ENCODE results near the gene CA12. TPM values are rescaled to one million over a fixed set of nuclear protein-coding genes. Genes with fewer than 3 reads are reported as not detected.

Gene CA12
- total RNA-seq, 1 donor from 2014 or later, result 0.36 TPM

DNA sequence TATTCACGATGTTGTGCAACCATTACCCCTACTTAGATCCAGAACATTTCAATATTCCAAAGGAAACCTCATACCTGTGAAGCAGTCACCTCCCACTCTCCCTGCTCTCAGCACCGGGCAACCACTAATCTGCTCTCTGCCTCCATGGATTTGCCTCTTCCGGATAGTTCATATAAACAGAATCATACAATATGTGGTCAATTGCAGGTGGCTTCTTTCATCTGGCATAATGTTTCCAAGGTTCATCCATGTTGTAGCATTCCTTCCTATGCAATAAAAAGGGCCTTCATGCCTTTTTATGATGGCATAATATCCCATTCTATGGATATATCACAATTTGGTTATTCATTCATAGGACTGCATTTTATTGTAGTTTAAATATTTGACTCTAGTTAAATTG is 23.9 kb downstream of the CA12 start:
- H3K36me3 Mint-ChIP-seq (ENCODE audit: low read depth), result no peaks in the 10 kb centered on the region
- no peak for DNase-seq (ENCODE audit: low spot score)
- H3K4me3 Mint-ChIP-seq, result no peak overlapping the region
- H3K27me3 Mint-ChIP-seq (ENCODE audit: insufficient read depth), result peaks cover 11% of the 10 kb centered on the region
- intact Hi-C loops (cut with micrococcal nuclease), result no loop called here
- no peaks in the 10 kb centered on the region for H3K9me3 Mint-ChIP-seq
- no peak overlapping the region for H3K27ac Mint-ChIP-seq
- H3K4me1 Mint-ChIP-seq (ENCODE audit: low read depth), result no peaks in the 10 kb centered on the region

DNA sequence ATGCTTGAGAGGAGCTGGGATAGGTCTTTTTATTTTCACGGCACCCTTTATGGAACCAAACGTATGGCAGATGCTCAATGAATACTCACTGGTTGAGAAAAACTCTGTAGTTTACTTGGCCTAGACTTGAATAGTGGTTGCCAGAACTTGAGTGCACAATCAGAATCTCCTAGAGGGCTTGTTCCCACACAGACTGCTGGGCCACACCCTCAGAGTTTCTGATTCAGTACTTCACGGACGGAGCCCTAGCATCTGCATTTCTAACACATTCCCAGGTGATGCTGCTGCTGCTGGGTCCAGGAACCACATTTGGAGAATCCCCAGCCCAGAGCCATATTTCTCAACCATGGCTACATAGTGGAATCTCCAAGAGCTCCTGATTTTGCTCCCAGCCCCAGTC is 24.6 kb downstream of the CA12 start:
- intact Hi-C loops (cut with micrococcal nuclease), result no loop called here
- Mint-ChIP-seq H3K27ac (no peak overlapping the region), H3K36me3 (ENCODE audit: low read depth) (no peaks in the 10 kb centered on the region), H3K4me3 (no peak overlapping the region), H3K9me3 (no peaks in the 10 kb centered on the region), H3K27me3 (ENCODE audit: insufficient read depth) (peaks cover 13% of the 10 kb centered on the region), H3K4me1 (ENCODE audit: low read depth) (no peaks in the 10 kb centered on the region)
- no peak for DNase-seq (ENCODE audit: low spot score)

DNA sequence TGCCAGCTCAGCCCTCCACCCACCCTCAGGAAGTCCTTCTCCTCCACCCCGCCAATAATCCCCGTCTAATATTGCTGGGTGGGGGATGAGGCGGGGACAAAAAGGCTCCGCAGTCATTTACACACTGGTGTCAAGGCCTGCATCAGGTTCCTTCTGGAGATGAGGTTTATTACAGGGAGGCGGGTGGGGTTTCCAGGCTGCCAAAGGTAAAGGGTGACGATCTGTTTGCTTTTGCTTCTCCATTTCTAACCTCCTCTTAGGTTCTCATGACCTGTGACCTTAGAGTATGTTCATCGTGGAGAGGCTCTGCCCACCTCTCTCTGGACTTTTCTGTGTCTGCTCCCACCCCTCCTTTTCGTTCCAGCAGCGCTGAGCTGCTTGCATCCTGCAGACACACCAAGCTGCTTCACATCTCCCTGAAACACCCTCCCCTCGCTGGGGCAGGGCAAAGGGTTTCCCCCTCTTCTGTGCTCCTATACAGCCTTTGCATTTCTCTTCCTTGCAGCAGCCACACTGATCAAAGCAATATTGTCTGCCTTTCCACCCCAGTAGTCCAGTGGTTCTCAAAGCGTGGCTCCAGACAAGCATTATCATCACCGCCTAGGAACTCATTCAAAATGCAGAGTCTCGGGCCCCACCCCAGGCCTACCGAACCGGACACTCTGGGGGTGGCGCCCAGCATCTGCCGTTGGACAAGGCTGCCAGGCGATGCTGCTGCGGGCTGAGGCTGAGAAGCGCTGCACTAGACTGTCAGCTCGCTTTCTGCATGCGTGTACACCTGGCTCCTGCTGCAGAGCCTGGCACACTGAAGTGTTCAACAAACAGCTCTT is 26.6 kb downstream of the CA12 start:
- peaks cover 12% of the 10 kb centered on the region for H3K27me3 Mint-ChIP-seq (ENCODE audit: insufficient read depth)
- no peak overlapping the region for H3K4me3 Mint-ChIP-seq
- H3K36me3 Mint-ChIP-seq (ENCODE audit: low read depth), result no peaks in the 10 kb centered on the region
- intact Hi-C loops (cut with micrococcal nuclease), result no loop called here
- no peak overlapping the region for H3K27ac Mint-ChIP-seq
- H3K4me1 Mint-ChIP-seq (ENCODE audit: low read depth), result no peaks in the 10 kb centered on the region
- DNase-seq (ENCODE audit: low spot score), result no peak
- no peaks in the 10 kb centered on the region for H3K9me3 Mint-ChIP-seq

DNA sequence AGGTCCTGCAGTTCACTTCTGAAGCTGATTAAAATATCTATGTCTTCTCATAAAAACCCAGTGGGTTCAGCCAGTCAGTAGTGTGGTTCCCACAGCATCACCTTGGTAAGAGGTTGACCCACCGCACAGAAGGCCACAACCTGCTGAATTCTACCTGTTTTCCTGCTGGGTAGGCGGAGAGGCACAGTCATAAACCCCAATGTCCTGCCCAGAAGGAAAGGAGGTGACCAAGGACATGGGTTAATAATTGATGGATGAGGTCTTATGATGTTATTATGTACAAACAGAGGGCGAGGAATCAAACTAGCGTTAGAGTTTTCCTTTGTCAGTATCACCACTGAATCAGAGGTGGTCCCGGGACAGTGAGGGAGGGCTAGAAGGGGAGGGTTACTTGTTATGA is 27.8 kb downstream of the CA12 start:
- no peaks in the 10 kb centered on the region for H3K36me3 Mint-ChIP-seq (ENCODE audit: low read depth)
- no peaks in the 10 kb centered on the region for H3K4me1 Mint-ChIP-seq (ENCODE audit: low read depth)
- DNase-seq (ENCODE audit: low spot score), result no peak
- H3K9me3 Mint-ChIP-seq, result no peaks in the 10 kb centered on the region
- H3K4me3 Mint-ChIP-seq, result no peak overlapping the region
- peaks cover 6% of the 10 kb centered on the region for H3K27me3 Mint-ChIP-seq (ENCODE audit: insufficient read depth)
- H3K27ac Mint-ChIP-seq, result no peak overlapping the region
- intact Hi-C loops (cut with micrococcal nuclease), result no loop called here

DNA sequence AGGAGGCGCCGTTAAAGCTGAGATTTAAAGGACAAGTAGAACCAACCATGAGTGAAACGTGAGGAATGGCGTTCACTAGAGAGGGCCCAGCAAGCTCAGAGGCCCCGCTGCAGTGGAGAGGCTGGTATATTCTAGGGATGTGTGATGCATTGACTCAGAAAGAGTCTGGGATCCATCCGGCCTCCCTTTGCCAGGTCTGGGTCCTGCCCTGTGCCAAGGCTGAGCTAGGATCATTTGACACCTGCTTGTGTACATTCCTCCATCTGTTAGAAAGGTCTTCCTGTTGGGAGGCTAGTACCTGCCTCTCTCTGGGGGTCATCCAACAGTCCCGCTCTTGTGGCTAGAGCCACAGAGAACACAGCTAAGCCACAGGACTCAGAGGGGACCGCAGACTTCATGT is 28.4 kb downstream of the CA12 start:
- no peak overlapping the region for H3K27ac Mint-ChIP-seq
- no peak overlapping the region for H3K4me3 Mint-ChIP-seq
- H3K27me3 Mint-ChIP-seq (ENCODE audit: insufficient read depth), result peaks cover 5% of the 10 kb centered on the region
- no peak for DNase-seq (ENCODE audit: low spot score)
- H3K4me1 Mint-ChIP-seq (ENCODE audit: low read depth), result no peaks in the 10 kb centered on the region
- H3K9me3 Mint-ChIP-seq, result no peaks in the 10 kb centered on the region
- intact Hi-C loops (cut with micrococcal nuclease), result no loop called here
- no peaks in the 10 kb centered on the region for H3K36me3 Mint-ChIP-seq (ENCODE audit: low read depth)

DNA sequence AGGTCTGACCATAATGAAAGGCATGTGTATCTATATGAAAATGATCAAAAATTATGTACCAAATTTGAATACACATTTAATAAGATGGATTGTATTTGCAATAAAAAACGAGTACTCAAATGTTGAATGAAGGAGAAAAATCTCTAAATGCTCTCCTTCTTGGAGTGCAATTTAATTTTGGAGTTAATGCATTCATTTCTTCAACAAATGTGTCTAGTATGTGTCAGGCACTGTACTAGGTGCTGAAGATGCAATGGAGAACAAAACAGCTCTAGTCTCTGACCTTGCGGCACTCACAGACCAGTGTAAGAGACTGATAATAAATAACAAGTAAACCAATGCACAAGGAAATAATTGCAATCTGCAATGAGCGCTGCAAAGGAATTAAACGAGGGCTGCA is 28.8 kb downstream of the CA12 start:
- Mint-ChIP-seq H3K36me3 (ENCODE audit: low read depth) (no peaks in the 10 kb centered on the region), H3K9me3 (no peaks in the 10 kb centered on the region), H3K4me3 (no peak overlapping the region), H3K27me3 (ENCODE audit: insufficient read depth) (peaks cover 5% of the 10 kb centered on the region), H3K4me1 (ENCODE audit: low read depth) (no peaks in the 10 kb centered on the region), H3K27ac (no peak overlapping the region)
- intact Hi-C loops (cut with micrococcal nuclease), result no loop called here
- no peak for DNase-seq (ENCODE audit: low spot score)

DNA sequence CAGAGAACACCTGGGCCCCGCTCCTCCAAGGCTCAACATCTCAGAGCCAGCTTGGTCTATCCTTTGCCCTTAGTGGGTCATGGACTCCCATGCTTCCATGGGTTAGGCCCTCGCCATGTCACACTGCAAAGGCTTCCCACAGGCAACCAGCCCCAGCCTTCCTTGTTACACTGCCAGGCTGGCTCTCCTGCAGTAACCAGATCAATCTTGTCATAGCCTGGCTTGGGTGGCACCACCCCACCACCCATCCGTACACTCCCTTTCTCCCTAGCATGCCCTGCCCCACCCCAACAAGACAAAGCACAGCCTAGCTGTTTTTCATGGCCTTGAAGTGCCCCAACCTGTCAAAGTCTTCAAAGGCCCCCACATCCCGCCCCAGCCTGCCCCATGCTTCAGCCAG is 30.5 kb downstream of the CA12 start:
- Mint-ChIP-seq H3K27me3 (ENCODE audit: insufficient read depth) (peaks cover 5% of the 10 kb centered on the region), H3K27ac (no peak overlapping the region), H3K4me1 (ENCODE audit: low read depth) (no peaks in the 10 kb centered on the region), H3K36me3 (ENCODE audit: low read depth) (no peaks in the 10 kb centered on the region), H3K9me3 (no peaks in the 10 kb centered on the region), H3K4me3 (no peak overlapping the region)
- DNase-seq (ENCODE audit: low spot score), result no peak
- intact Hi-C loops (cut with micrococcal nuclease), result no loop called here

DNA sequence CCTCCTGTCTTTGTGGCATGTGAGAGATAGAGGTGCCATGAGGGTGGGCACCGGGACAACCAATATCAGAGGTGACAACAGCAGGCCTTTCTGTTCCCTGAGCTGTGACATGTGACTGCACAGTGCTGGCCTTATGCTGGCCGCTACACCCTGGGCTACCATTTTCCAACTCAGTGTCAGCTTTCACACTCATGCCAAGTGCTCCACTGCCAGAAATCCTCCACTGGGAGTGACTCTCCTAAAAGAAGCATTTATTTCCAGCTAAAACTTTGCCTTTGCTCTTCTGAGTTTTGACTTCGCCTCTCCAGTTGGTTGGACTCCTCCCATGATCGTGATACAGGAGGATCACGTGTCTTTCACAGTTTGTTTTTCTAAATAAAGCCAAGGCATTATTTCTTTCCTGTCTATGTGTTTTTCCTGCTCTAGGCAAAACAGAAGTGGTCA is 31.4 kb downstream of the CA12 start:
- H3K36me3 Mint-ChIP-seq (ENCODE audit: low read depth), result no peaks in the 10 kb centered on the region
- no peak overlapping the region for H3K4me3 Mint-ChIP-seq
- no peak overlapping the region for H3K27ac Mint-ChIP-seq
- peaks cover 5% of the 10 kb centered on the region for H3K27me3 Mint-ChIP-seq (ENCODE audit: insufficient read depth)
- no peaks in the 10 kb centered on the region for H3K9me3 Mint-ChIP-seq
- intact Hi-C loops (cut with micrococcal nuclease), result no loop called here
- DNase-seq (ENCODE audit: low spot score), result no peak
- no peaks in the 10 kb centered on the region for H3K4me1 Mint-ChIP-seq (ENCODE audit: low read depth)

DNA sequence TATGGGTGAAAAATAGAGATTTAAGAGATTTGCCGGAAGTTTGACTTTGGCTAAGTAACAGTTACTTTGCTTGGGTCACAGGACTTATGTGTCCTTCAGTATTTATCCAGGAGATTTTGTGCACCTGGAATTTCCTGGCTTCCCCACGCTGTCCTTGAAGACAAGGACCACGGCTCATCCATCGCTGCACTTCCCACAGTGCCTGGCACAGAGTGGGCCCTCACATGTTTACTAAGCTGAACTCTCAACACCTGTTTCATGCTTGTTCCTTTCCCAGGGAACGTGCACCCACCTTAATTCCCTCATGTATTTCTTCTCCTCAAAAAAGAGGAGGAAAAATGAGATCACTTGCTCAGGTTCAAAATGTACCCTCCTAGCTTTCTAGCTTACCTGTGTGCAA is 32.0 kb downstream of the CA12 start:
- Mint-ChIP-seq H3K4me1 (ENCODE audit: low read depth) (no peaks in the 10 kb centered on the region), H3K9me3 (no peaks in the 10 kb centered on the region), H3K27ac (no peak overlapping the region), H3K4me3 (no peak overlapping the region), H3K36me3 (ENCODE audit: low read depth) (no peaks in the 10 kb centered on the region), H3K27me3 (ENCODE audit: insufficient read depth) (peaks cover 5% of the 10 kb centered on the region)
- intact Hi-C loops (cut with micrococcal nuclease), result no loop called here
- DNase-seq (ENCODE audit: low spot score), result no peak

DNA sequence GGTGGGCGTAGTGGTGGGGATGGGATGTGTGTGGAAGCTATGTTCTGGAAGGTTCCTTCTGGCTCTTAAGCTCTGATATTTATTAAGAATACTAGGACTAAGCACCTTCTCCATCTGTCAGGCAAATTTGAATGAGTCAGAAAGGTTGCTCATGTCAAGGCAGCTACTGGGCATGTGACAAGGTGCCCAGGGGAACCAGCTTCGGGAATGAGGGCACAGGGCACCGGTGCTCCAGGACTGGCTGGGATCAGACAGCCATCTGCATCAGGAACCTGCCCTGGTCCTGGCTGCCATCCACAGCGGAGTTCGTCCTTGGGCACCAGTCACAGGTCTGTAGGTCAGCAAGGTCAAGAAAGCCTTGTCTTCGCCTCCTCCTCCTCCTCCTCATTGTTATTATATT is 32.5 kb downstream of the CA12 start:
- H3K27ac Mint-ChIP-seq, result no peak overlapping the region
- no peak overlapping the region for H3K4me3 Mint-ChIP-seq
- H3K36me3 Mint-ChIP-seq (ENCODE audit: low read depth), result no peaks in the 10 kb centered on the region
- H3K4me1 Mint-ChIP-seq (ENCODE audit: low read depth), result no peaks in the 10 kb centered on the region
- H3K27me3 Mint-ChIP-seq (ENCODE audit: insufficient read depth), result peaks cover 5% of the 10 kb centered on the region
- no peak for DNase-seq (ENCODE audit: low spot score)
- no peaks in the 10 kb centered on the region for H3K9me3 Mint-ChIP-seq
- intact Hi-C loops (cut with micrococcal nuclease), result no loop called here

DNA sequence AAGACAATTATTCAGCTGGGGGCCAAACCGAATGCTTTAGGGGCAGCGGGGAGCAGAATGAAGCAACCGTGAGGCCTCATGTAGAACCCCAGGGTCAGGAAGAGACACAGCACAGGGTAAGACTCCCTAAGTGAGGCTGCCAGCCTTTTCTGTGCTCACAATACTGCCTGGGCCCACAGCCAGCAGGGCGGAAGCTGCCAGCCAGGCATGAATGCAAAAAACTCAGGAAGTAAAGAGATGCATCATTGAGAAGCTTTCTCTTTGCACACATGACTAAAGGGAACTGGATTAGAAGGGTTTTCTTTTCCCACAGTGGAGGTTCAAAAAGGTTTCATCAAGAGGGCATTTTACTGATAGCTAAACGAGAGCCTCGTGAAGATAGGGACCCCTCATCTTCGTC is 33.3 kb downstream of the CA12 start:
- H3K27me3 Mint-ChIP-seq (ENCODE audit: insufficient read depth), result peaks cover 4% of the 10 kb centered on the region
- no peak for DNase-seq (ENCODE audit: low spot score)
- intact Hi-C loops (cut with micrococcal nuclease), result no loop called here
- H3K9me3 Mint-ChIP-seq, result no peaks in the 10 kb centered on the region
- no peak overlapping the region for H3K27ac Mint-ChIP-seq
- no peaks in the 10 kb centered on the region for H3K4me1 Mint-ChIP-seq (ENCODE audit: low read depth)
- no peak overlapping the region for H3K4me3 Mint-ChIP-seq
- H3K36me3 Mint-ChIP-seq (ENCODE audit: low read depth), result no peaks in the 10 kb centered on the region

DNA sequence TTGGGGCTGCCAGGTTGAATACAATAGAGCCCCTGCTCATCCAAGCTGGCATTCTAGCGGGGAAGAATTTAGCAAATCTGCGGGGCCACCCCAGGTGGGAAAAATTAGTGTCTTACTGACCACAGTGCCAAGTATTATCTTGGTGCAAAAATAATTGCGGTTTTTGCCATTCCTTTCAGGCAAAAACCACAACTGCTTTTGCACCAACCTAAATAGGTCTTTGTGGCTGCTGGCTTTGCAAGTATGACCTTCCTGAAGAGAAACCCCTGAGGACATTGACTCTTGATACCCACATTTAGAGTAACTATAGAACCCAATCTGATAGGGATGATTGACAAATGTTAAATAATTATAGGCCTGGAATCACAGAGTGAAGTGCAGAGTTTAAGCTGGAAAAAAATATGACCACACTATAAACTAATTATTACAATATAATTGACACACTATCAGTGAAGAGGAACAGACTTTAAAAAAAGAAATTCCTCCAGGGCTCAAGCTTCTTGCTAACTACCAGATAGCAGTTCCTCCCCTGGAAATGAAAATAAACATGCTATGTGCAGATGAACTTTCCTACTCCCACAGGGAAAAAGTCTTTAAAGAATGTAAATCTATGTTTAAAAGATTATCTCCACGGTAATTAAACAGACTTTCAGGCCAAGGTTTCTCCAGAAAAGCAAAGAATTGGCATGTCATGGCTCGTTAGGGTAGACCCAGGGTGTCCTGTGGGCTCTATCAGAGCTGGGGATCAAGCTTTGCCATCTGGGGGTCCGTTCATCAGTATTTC is 34.4 kb downstream of the CA12 start:
- Mint-ChIP-seq H3K9me3 (no peaks in the 10 kb centered on the region), H3K27ac (no peak overlapping the region)

DNA sequence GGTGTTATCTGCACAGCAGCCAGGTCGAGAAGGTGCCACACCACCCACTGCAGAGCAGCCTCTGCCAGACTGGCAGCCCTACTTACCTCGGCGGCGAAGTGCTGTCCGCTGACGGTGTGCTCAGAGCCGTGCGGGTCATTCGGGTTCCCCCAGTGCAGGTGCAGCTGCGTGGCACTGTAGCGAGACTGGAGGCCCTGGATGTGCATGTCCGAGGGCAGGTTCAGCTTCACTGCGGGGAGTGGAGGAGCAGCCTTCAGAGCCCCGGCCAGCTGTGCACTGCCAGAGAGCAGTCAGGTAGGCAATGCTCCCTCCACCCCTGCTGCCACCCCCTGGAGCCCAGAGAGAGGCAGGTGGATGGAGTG is 36.3 kb downstream of the CA12 start:
- no peaks in the 10 kb centered on the region for H3K9me3 Mint-ChIP-seq
- intact Hi-C loops (cut with micrococcal nuclease), result no loop called here
- H3K4me1 Mint-ChIP-seq (ENCODE audit: low read depth), result no peaks in the 10 kb centered on the region
- H3K4me3 Mint-ChIP-seq, result no peak overlapping the region
- H3K36me3 Mint-ChIP-seq (ENCODE audit: low read depth), result no peaks in the 10 kb centered on the region
- peaks cover 5% of the 10 kb centered on the region for H3K27me3 Mint-ChIP-seq (ENCODE audit: insufficient read depth)
- H3K27ac Mint-ChIP-seq, result no peak overlapping the region
- no peak for DNase-seq (ENCODE audit: low spot score)

More for the DNA sequence above, 34.4 kb downstream of the CA12 start:
- DNase-seq (ENCODE audit: low spot score), result no peak
- intact Hi-C loops (cut with micrococcal nuclease), result no loop called here
- H3K4me1 Mint-ChIP-seq (ENCODE audit: low read depth), result no peaks in the 10 kb centered on the region
- H3K36me3 Mint-ChIP-seq (ENCODE audit: low read depth), result no peaks in the 10 kb centered on the region
- peaks cover 2% of the 10 kb centered on the region for H3K27me3 Mint-ChIP-seq (ENCODE audit: insufficient read depth)
- no peak overlapping the region for H3K4me3 Mint-ChIP-seq

Data from activated T-helper 1 cell treated with anti-CD3 and anti-CD28 coated beads, Interleukin-12 subunit alpha, Interleukin-12 subunit beta, Interleukin-2, Interleukin-4 antibody, amounts not matched to agents 30 ng/mL and 10 ng/mL and 1 ng/mL, durations not matched to agents 14 hours and 24 hours and 36 hours (primary cell).